MG63 (cell line): ENCODE data around the gene DPYSL3. TPM values are rescaled to one million over a fixed set of nuclear protein-coding genes. Genes with fewer than 3 reads are reported as not detected.

Experiments
- DNase-seq: peaks from one replicate; pipeline ENCODE4 v3.0.0-alpha.2; 2020
- H3K27me3 ChIP-seq: fragments of 250-450 bp; sonication (Bioruptor Pico); 2 replicates; pipeline ENCODE4 v1.5.1; 2020; ENCODE audit warnings: mild to moderate bottlenecking, moderate library complexity
- H3K36me3 ChIP-seq: fragments of 250-450 bp; sonication (Bioruptor Pico); 2 replicates; pipeline ENCODE4 v1.5.1; 2020; ENCODE audit warnings: mild to moderate bottlenecking, moderate library complexity
- H3K4me3 ChIP-seq: fragments of 250-450 bp; sonication (Bioruptor Pico); 2 replicates; pipeline ENCODE4 v1.5.1; 2020; ENCODE audit warnings: mild to moderate bottlenecking, moderate library complexity
- H3K9me3 ChIP-seq: fragments of 250-450 bp; sonication (Bioruptor Pico); 2 replicates; pipeline ENCODE4 v1.5.1; 2020; ENCODE audit warnings: mild to moderate bottlenecking, moderate library complexity
- total RNA-seq: library from RNA; depleted of rRNA; stranded (reverse); fragments of >200 nt; shearing (Covaris generic); gene quantifications from 2 replicates; pipeline ENCODE4 v1.2.3, GENCODE V29; 2014; ENCODE audit warnings: low replicate concordance

The DPYSL3 gene
- total RNA-seq, 1 experiment from 2014 or later = 84.1 TPM

DNA sequence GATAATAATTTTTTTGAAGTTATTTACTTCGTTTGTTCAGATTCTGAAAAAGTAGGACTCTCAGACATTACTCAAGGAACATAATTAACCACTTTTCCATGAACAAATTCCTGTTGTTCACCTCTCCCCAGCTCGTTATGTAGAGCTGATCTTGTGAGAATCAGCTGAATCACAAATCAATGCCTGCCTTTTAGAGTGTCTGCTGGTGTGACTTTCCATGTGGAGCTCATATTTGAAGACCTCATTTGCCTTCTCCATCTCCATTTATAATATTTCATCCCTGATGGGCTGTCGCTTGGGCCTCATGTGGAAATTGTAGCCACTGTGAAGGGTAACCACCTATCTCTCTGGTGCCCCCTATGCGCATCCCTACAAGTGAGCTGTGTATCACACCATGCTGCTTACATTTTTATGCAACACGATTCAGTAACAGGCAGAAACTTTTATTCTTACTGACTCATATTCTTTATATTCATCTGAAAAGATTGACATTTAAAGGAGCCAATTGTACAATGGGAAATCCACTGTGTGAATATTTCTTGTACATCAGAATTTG, 163.8 kb downstream of the DPYSL3 start:
- DNase-seq = no peak
- H3K27me3 ChIP-seq = no peaks in the 10 kb centered on the region
- no peaks in the 10 kb centered on the region for H3K36me3 ChIP-seq
- no peaks in the 10 kb centered on the region for H3K9me3 ChIP-seq
- H3K4me3 ChIP-seq = no peak overlapping the region

- Histone ChIP-seq H3K36me3 (no peaks in the 10 kb centered on the region), H3K9me3 (no peaks in the 10 kb centered on the region), H3K27me3 (no peaks in the 10 kb centered on the region), H3K4me3 (no peak overlapping the region)
- no peak for DNase-seq
Observed at GRCh38 chr5:147344861-147345260, 165.0 kb downstream of the DPYSL3 start.

DNA sequence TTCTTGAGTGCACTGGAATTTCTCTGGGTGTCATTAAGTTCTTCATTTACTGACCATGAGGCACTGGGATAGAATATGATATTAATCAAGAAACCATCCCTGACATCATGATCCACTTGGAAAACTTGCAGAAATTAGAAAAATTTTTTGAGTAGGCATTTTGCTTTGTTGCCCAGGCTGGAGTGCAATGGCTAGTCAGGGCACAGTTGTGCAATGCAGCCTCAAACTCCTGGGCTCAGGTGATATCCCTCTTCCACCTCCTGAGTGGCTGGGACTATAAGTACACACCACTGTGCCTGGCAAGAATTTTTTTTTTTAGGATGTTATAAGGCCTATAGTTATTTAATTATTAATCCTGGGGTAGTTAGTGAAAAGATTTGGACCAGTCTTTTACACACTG, 168.5 kb downstream of the DPYSL3 start:
- Histone ChIP-seq H3K36me3 (no peaks in the 10 kb centered on the region), H3K27me3 (no peaks in the 10 kb centered on the region), H3K4me3 (no peak overlapping the region), H3K9me3 (no peaks in the 10 kb centered on the region; the same call in 1 of the 2 replicates)
- DNase-seq = no peak

DNA sequence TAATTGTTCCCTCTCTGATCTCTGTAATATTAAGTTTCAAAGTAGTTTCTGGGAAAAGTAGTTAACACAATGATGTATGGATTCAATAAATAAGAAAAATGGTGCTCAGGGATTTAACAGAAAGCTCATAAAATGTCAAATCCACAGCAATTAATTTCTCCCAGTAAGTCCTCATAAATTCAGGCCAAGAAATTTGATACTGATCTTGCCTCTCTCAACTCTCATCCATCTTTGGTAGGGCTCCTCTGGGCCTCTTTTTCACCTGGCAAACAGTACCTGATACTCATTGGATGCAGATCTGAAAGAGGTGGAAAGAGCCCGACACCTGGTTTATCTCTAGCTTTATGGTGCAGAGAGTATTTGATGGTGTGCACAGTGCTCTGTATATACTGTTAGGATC, 168.9 kb downstream of the DPYSL3 start:
- DNase-seq = no peak
- Histone ChIP-seq H3K9me3 (no peaks in the 10 kb centered on the region; the same call in 1 of the 2 replicates), H3K4me3 (no peak overlapping the region), H3K36me3 (no peaks in the 10 kb centered on the region), H3K27me3 (no peaks in the 10 kb centered on the region)
